Upper lobe of left lung (tissue), 6 donors: ENCODE data around the gene RARS1. TPM values are rescaled to one million over a fixed set of nuclear protein-coding genes. Genes with fewer than 3 reads are reported as not detected.

ENCODE experiments used
- ATAC-seq, 2 donors: fragments of 200-7000 bp; cut with Tn5 transposase; one replicate each; pipeline ENCODE4 v1.9.1; 2022; ENCODE audit warnings: mild to moderate bottlenecking in 2 of 2, moderate library complexity in 2 of 2; ENCODE audit not compliant: low FRiP score in 2 of 2
- DNase-seq, 2 donors: peaks; one replicate each; pipeline ENCODE4 v3.0.0-alpha.2; 2019 to 2020
- H3K27ac ChIP-seq, 4 donors: fragments of 200-600 bp; sonication (generic); one replicate each; pipeline ENCODE4 v1.5.1; 2016 to 2019
- H3K27me3 ChIP-seq, 4 donors: fragments of 200-600 bp; sonication (generic); one replicate each; pipeline ENCODE4 v1.5.1; 2017 to 2019
- H3K36me3 ChIP-seq, 4 donors: fragments of 200-600 bp; sonication (generic); one replicate each; pipeline ENCODE4 v1.5.1; 2016 to 2019
- H3K4me1 ChIP-seq, 4 donors: fragments of 200-600 bp; sonication (generic); one replicate each; pipeline ENCODE4 v1.5.1; 2018 to 2019
- H3K4me3 ChIP-seq, 4 donors: fragments of 200-600 bp; sonication (generic); one replicate each; pipeline ENCODE4 v1.5.1; 2017 to 2019; ENCODE audit warnings: mild to moderate bottlenecking in 2 of 4, moderate library complexity in 1 of 4
- H3K9me3 ChIP-seq, 4 donors: fragments of 200-600 bp; sonication (generic); one replicate each; pipeline ENCODE4 v1.5.1; 2018 to 2019
- EP300 ChIP-seq, 4 donors: sonication (generic); formaldehyde crosslinking; IDR thresholded peaks; one replicate each; pipeline ENCODE4 v1.5.1; 2017; ENCODE audit warnings: antibody characterized with exemption in 4 of 4, control low read depth in 2 of 4
- POLR2A ChIP-seq, 4 donors: fragments of 450-650 bp; IDR thresholded peaks; one replicate each; pipeline ENCODE4 v1.5.1; 2016 to 2017; ENCODE audit warnings: antibody characterized with exemption in 4 of 4, mild to moderate bottlenecking in 2 of 4
- POLR2AphosphoS5 ChIP-seq, 2 donors: sonication (generic); formaldehyde crosslinking; IDR thresholded peaks; one replicate each; pipeline ENCODE4 v1.5.1; 2017; ENCODE audit warnings: antibody characterized with exemption in 2 of 2
- WGBS, 2 donors: methylation state at CpG; one replicate each; pipeline ENCODE4 v1.1.5; 2017 to 2018; 5-methylcytosine and 5-hydroxymethylcytosine counted together
- total RNA-seq, 6 donors: library from RNA; depleted of rRNA in 4 of 6; stranded (reverse); fragments of >200 nt in 4 of 6; gene quantifications; one replicate each; pipeline versions ENCODE4 v1.1.0 to v1.2.1, GENCODE V29; 2016 to 2021
- TF ChIP-seq, protein P1 (sequence below), 6 experiments: fragments of 450-650 bp in 4 of 6; fragments of 200-600 bp in 2 of 6; sonication (generic) in 2 of 6; IDR thresholded peaks; one replicate each; pipeline ENCODE4 v1.5.1; 2016 to 2019; ENCODE audit warnings: antibody characterized with exemption in 6 of 6
- donor health status: DM: no; HTN: no; CAD: no; lungs with moderate emphysema.
- donor health status: DM: no; HTN: yes; CAD: no; lungs with severe emphysema.

Gene RARS1
- total RNA-seq, 6 donors from 2014 or later = 21.3 to 70.0 (median 53.0) TPM

DNA sequence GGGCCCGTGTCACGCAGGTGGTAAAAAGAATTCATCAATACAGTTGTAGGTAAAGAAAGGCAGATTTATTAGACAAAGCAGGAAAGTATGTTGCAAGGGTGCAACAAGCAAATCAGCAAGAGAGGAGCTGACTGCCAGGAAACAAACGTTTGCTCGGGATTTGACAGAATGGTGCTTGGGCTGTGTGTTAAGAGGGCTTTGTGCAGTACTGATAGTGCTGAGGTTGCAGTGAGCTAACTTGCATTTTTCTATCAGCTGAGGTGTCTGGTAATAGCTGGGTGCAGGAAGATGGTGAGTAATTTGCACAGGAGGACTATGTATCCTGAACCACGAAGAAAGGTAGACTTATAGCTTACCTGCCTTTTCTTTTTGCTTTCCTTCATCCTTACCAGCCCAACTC lies 3.9 kb upstream of the RARS1 start:
- TF ChIP-seq EP300 (IDR thresholded peaks at IDR 0.05) (no peak), POLR2A (IDR thresholded peaks at IDR 0.05) (no peak), POLR2AphosphoS5 (IDR thresholded peaks at IDR 0.05) (no peak)
- Histone ChIP-seq H3K27ac (no peak overlapping the region), H3K4me1 (peaks cover 3 to 8% (median 6%) of the 10 kb centered on the region in 4 donors), H3K36me3 (no peaks in the 10 kb centered on the region), H3K9me3 (no peaks in the 10 kb centered on the region), H3K27me3 (no peaks in the 10 kb centered on the region), H3K4me3 (no peak overlapping the region)
- 70 to 71% methylated on average over 5 of the region's 5 CpGs for WGBS, 2 donors
- ATAC-seq (no peak), DNase-seq (no peak)

DNA sequence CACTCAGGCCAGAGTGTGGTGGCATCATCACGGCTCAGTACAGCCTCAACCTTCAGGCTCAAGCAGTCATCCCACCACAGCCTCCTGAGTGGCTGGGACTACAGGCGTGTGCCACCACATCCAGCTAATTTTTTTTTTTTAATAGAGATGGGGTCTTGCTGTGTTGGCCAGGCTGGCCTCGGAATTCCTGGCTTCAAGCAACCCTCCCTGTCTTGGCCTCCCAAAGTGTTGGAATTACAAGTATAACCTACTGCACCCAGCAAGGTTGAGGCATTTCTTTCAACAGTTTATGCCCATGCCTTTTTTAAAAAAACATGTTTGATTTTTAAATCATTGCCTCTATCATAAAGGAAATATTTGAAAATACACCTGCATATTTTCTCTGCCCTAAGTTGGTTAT lies 2.8 kb downstream of the RARS1 start:
- 94 to 96% methylated on average over 3 of the region's 3 CpGs for WGBS, 2 donors
- Histone ChIP-seq H3K9me3 (no peaks in the 10 kb centered on the region), H3K4me3 (no peak overlapping the region), H3K36me3 (peaks cover 26 to 62% (median 47%) of the 10 kb centered on the region in 4 donors), H3K27ac (no peak overlapping the region), H3K27me3 (no peaks in the 10 kb centered on the region), H3K4me1 (peaks cover 9 to 14% (median 11%) of the 10 kb centered on the region in 4 donors)
- DNase-seq (no peak), ATAC-seq (no peak)
- TF ChIP-seq, protein P1, sequence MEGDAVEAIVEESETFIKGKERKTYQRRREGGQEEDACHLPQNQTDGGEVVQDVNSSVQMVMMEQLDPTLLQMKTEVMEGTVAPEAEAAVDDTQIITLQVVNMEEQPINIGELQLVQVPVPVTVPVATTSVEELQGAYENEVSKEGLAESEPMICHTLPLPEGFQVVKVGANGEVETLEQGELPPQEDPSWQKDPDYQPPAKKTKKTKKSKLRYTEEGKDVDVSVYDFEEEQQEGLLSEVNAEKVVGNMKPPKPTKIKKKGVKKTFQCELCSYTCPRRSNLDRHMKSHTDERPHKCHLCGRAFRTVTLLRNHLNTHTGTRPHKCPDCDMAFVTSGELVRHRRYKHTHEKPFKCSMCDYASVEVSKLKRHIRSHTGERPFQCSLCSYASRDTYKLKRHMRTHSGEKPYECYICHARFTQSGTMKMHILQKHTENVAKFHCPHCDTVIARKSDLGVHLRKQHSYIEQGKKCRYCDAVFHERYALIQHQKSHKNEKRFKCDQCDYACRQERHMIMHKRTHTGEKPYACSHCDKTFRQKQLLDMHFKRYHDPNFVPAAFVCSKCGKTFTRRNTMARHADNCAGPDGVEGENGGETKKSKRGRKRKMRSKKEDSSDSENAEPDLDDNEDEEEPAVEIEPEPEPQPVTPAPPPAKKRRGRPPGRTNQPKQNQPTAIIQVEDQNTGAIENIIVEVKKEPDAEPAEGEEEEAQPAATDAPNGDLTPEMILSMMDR (IDR thresholded peaks at IDR 0.05) = no peak
- TF ChIP-seq POLR2A (IDR thresholded peaks at IDR 0.05) = no peak
- TF ChIP-seq EP300 (IDR thresholded peaks at IDR 0.05) = no peak
- TF ChIP-seq POLR2AphosphoS5 (IDR thresholded peaks at IDR 0.05) = no peak

DNA sequence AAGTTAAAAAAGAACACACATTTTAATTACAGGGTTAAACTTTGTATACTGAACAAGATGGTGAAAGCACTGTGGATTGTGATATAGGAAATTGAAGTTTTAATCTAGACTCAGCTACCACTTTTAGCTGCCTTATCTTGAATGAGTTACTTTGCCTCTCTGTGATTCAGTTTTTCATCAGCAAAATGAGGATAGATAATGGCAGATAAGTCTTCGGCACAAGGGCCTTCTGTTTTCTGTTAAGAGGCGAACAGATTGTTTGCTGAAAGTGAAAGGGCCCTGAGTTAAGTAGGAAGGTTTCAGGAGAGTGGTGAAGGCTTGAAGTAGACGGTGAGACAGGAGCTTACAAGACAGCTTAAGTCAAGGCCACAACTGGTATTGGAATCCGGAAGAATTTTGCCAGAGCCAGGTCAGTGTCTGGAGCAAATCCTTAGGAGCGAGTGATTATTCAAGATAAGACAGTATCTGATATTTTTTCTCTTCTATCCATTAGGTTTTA lies 7.8 kb downstream of the RARS1 start:
- Histone ChIP-seq H3K27ac (no peak overlapping the region), H3K27me3 (no peaks in the 10 kb centered on the region), H3K4me1 (no peaks in the 10 kb centered on the region), H3K36me3 (peaks cover 64 to 100% (median 83%) of the 10 kb centered on the region in 4 donors), H3K4me3 (no peak overlapping the region), H3K9me3 (no peaks in the 10 kb centered on the region)
- ATAC-seq (no peak), DNase-seq (no peak)
- 91 to 92% methylated on average over 5 of the region's 5 CpGs for WGBS, 2 donors
- TF ChIP-seq EP300 (IDR thresholded peaks at IDR 0.05) = no peak
- TF ChIP-seq, protein P1 (IDR thresholded peaks at IDR 0.05) = no peak
- no peak for TF ChIP-seq POLR2AphosphoS5 (IDR thresholded peaks at IDR 0.05)
- no peak for TF ChIP-seq POLR2A (IDR thresholded peaks at IDR 0.05)

DNA sequence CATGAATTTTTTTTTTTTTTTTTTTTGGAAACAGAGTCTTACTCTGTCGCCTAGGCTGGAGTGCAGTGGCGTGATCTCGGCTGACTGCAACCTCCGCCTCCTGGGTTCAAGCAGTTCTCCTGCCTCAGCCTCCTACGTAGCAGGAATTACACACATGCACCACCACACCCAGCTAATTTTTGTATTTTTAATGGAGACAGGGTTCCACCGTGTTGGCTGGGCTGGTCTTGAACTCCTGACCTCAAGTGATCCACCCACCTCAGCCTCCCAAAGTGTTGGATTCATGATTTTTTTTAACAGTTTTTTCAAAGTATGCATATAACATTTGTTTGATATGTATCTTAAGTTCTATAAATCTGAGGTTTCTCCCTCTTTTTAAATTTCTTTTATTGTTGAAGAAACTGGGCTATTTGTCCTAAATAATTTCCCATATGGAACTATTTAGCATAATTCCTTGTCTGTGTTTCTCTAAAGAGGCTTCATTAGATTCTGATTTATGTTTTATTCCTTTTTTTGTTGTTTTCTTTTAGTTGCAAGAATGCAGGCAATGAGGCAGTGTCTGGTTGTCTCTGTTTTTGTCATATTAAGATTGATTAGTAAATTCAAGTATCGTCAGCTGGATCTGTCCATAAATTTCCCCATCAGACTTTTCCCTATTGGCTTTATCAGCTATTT lies 16.4 kb downstream of the RARS1 start:
- DNase-seq (no peak), ATAC-seq (no peak)
- Histone ChIP-seq H3K27me3 (no peaks in the 10 kb centered on the region), H3K36me3 (peaks cover 21 to 91% (median 67%) of the 10 kb centered on the region in 4 donors), H3K9me3 (no peaks in the 10 kb centered on the region), H3K4me3 (no peak overlapping the region), H3K4me1 (no peaks in the 10 kb centered on the region), H3K27ac (no peak overlapping the region)
- WGBS, 2 donors = 90 to 96% methylated on average over 7 of the region's 7 CpGs
- TF ChIP-seq POLR2AphosphoS5 (IDR thresholded peaks at IDR 0.05) = no peak
- no peak for TF ChIP-seq POLR2A (IDR thresholded peaks at IDR 0.05)
- TF ChIP-seq EP300 (IDR thresholded peaks at IDR 0.05) = no peak
- TF ChIP-seq, protein P1 (IDR thresholded peaks at IDR 0.05) = no peak

DNA sequence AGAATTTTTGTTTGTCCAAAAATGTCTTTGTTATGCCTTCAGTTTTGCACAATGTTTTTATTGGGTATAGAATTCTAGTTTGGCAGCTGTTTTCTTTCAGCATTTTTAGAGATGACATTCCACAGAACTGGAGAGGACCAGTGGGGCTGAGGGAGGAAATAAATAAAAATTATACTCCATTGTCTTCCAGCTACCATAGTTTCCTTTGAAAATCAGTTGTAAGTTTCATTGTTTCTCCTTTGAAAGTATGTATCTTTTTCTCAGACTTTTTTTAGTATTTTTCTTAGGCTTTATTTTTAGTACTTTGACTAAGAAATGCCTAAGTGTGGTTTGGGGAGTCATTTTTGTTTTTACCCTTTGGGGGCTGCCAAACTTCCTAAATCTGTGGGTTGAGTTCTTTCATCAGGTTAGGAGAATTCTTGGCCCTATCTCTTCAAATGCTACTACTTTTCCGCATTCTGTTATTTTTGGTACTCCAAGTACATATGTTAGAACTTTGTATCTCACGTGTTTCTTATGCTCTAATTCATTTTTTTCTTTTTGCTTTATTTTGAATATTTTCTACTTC lies 27.7 kb downstream of the RARS1 start:
- no peaks in the 10 kb centered on the region for H3K4me1 ChIP-seq
- 98 to 100% methylated on average over 2 of the region's 2 CpGs for WGBS, 2 donors
- TF ChIP-seq EP300 (IDR thresholded peaks at IDR 0.05) = no peak
- TF ChIP-seq, protein P1 (IDR thresholded peaks at IDR 0.05) = no peak
- TF ChIP-seq POLR2AphosphoS5 (IDR thresholded peaks at IDR 0.05) = no peak
- no peak for TF ChIP-seq POLR2A (IDR thresholded peaks at IDR 0.05)
- H3K27ac ChIP-seq = no peak overlapping the region
- peaks cover 0 to 7% (median 0%) of the 10 kb centered on the region in 4 donors for H3K9me3 ChIP-seq
- H3K4me3 ChIP-seq = no peak overlapping the region
- H3K36me3 ChIP-seq = peaks cover 51 to 100% (median 84%) of the 10 kb centered on the region in 4 donors
- DNase-seq (no peak), ATAC-seq (no peak)
- no peaks in the 10 kb centered on the region for H3K27me3 ChIP-seq
